GM10266 (cell line): ENCODE measurements around the gene COMMD4.

ENCODE experiments used
- DNase-seq: peaks from one replicate; pipeline ENCODE4 v3.0.0; 2012; ENCODE audit errors: extremely low spot score
- CTCF ChIP-seq: IDR thresholded peaks from 2 replicates; pipeline ENCODE4 v1.5.1; 2012; ENCODE audit warnings: mild to moderate bottlenecking, low read depth; ENCODE audit not compliant: control insufficient read depth, insufficient read depth; ENCODE audit errors: missing control alignments

The COMMD4 gene

GRCh38 chr15:75360856-75361255, 25.0 kb downstream of the COMMD4 start:
- TF ChIP-seq CTCF = no peak
- no peak for DNase-seq

GRCh38 chr15:75361361-75361988, 25.6 kb downstream of the COMMD4 start:
- no peak for DNase-seq
- no peak for TF ChIP-seq CTCF

- DNase-seq = no peak
- no peak for TF ChIP-seq CTCF
Observed at GRCh38 chr15:75361989-75362641, 26.3 kb downstream of the COMMD4 start.

GRCh38 chr15:75362642-75363249, 26.9 kb downstream of the COMMD4 start:
- DNase-seq = no peak
- TF ChIP-seq CTCF = no peak

DNA sequence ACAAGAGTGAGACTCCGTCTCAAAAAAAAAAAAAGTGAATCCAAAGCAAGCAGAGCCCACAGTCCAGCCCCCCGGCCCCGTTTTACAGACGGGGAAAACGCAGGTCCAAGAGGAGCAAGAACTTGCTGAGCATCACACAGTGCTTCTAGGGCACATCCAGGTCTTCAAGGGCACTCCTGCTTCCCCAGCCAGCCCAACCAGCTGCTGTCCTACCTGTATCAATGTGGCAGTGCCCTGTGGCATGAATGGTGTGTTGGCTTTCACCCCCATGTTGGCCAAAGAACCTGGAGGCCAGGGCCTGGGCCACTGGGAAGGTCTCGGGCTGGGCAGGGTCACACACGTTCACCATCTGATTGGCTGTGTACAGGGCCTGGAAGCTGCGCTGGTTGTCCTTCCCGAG, 27.9 kb downstream of the COMMD4 start:
- no peak for DNase-seq
- TF ChIP-seq CTCF = no peak

- TF ChIP-seq CTCF = no peak
- DNase-seq = no peak
Observed at GRCh38 chr15:75364881-75365280, 29.0 kb downstream of the COMMD4 start.

GRCh38 chr15:75366163-75366562, 30.3 kb downstream of the COMMD4 start:
- no peak for DNase-seq
- no peak for TF ChIP-seq CTCF
